Cardiac fibroblast (primary cell): Measurements from ENCODE around the gene ARHGAP26.

Experiments
- DNase-seq, 2 donors: peaks; one replicate each; pipeline versions ENCODE4 v3.0.0 to v3.0.0-alpha.2; 2010; ENCODE audit warnings: low read depth in 2 of 2
- H3K4me3 ChIP-seq, 2 donors: replicated peaks in 1 of 2; 1 replicate in 1 of 2; 2 replicates in 1 of 2; pipeline ENCODE4 v1.5.1; 2011; ENCODE audit warnings: low read depth in 2 of 2, low read length in 2 of 2, mild to moderate bottlenecking in 2 of 2, moderate library complexity in 1 of 2
- CTCF ChIP-seq: IDR thresholded peaks from one replicate; pipeline ENCODE4 v1.5.1; 2011; ENCODE audit warnings: low read depth, mild to moderate bottlenecking, low read length, inconsistent platforms

ARHGAP26 gene

GRCh38 chr5:142769793-142770649 lies at the start of gene ARHGAP26:
Gene ARHGAP26, plus strand, starts transcription at chr5:142770377. Its CDS starts 385 bp downstream, at chr5:142770762.
- H3K4me3 ChIP-seq, result peak within 1 kb of the TSS; percentile 94 to 95
- peak; percentile 24 for TF ChIP-seq CTCF
- peak; percentile 96 to 97 for DNase-seq

- DNase-seq, result peak in 1 of 2 donors; percentile 66
- H3K4me3 ChIP-seq, result no peak overlapping the region
- no peak for TF ChIP-seq CTCF
These were observed 49.4 kb upstream of the ARHGAP26 start for GRCh38 chr5:142720641-142721271.

GRCh38 chr5:142722146-142722545 lies 48.0 kb upstream of the ARHGAP26 start:
- DNase-seq, result peak in 1 of 2 donors; percentile 50
- TF ChIP-seq CTCF, result no peak
- no peak overlapping the region for H3K4me3 ChIP-seq

- no peak overlapping the region for H3K4me3 ChIP-seq
- no peak for DNase-seq
- TF ChIP-seq CTCF, result no peak
These were observed 47.3 kb upstream of the ARHGAP26 start for GRCh38 chr5:142722896-142723295.

- no peak for DNase-seq
- H3K4me3 ChIP-seq, result no peak overlapping the region
- no peak for TF ChIP-seq CTCF
These were observed 45.4 kb upstream of the ARHGAP26 start for GRCh38 chr5:142724821-142725220.

GRCh38 chr5:142725231-142726187 lies 44.7 kb upstream of the ARHGAP26 start:
- TF ChIP-seq CTCF, result no peak
- no peak overlapping the region for H3K4me3 ChIP-seq
- DNase-seq, result peak; percentile 15 to 36
